ENCODE results near the gene ST3GAL6.

ST3GAL6 gene

DNA sequence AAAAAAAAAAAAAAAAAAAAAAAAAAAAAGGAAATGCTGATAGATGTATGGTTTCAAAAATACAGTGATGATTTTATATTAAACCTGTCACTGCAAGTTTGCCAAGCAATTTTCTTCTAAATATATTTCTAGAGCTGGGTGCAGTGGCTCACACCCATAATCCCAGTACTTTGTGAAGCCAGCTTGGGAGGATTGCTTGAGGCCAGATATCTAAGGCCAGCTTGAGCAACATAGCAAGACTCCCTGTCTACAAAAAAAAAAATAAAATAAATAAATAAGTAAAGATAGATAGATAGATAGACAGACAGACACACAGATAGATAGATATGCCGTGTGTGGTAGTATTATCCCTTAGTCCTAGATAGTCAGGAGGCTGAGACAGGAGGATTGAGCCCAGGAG, 41.4 kb upstream of the ST3GAL6 start:
- Histone ChIP-seq H2BK5ac (ENCODE audit: low read length) (no peak overlapping the region), H3K4ac (ENCODE audit: low read length) (no peak overlapping the region), H3K36me3 (replicated peaks in 1 of 2; ENCODE audit: control insufficient read depth in 2 of 2, insufficient read depth in 2 of 2, low read length in 2 of 2) (no peaks in the 10 kb centered on the region), H3K4me1 (ENCODE audit: control insufficient read depth in 2 of 2, insufficient read depth in 1 of 2, low read depth in 1 of 2, low read length in 2 of 2) (no peaks in the 10 kb centered on the region), H3K4me2 (ENCODE audit: insufficient read depth, low read length, poor library complexity, severe bottlenecking) (no peak overlapping the region), H3K9ac (ENCODE audit: low read depth, low read length, poor library complexity) (no peak overlapping the region), H2BK12ac (ENCODE audit: low read length) (no peak overlapping the region), H2AFZ (ENCODE audit: low read length) (no peak overlapping the region), H3K79me1 (ENCODE audit: low read depth, low read length) (no peaks in the 10 kb centered on the region), H2AK5ac (ENCODE audit: low read depth, low read length) (no peak overlapping the region), H3K9me3 (replicated peaks in 1 of 2; ENCODE audit: control insufficient read depth in 2 of 2, insufficient read depth in 1 of 2, low read depth in 1 of 2, low read length in 2 of 2) (no peaks in the 10 kb centered on the region), H2BK120ac (ENCODE audit: low read depth, low read length) (no peak overlapping the region), H4K91ac (ENCODE audit: low read depth, low read length, poor library complexity) (no peak overlapping the region), H3K23ac (ENCODE audit: low read depth, low read length, poor library complexity) (no peak overlapping the region), H3K18ac (ENCODE audit: low read length) (no peak overlapping the region), H3K27ac (replicated peaks; ENCODE audit: low read length) (no peak overlapping the region), H2BK15ac (ENCODE audit: low read length) (no peak overlapping the region), H3K4me3 (ENCODE audit: low read length in 2 of 2) (no peak overlapping the region), H3K27me3 (ENCODE audit: control insufficient read depth in 3 of 3, insufficient read depth in 3 of 3, low read depth in 1 of 3, low read length in 3 of 3) (no peaks in the 10 kb centered on the region), H3K14ac (ENCODE audit: low read length) (no peak overlapping the region), H4K8ac (ENCODE audit: low read depth, low read length) (no peak overlapping the region)
- no CpG with 5 or more reads among the region's 1 CpG for WGBS, 2 donors (ENCODE audit: extremely low coverage in 2 of 2, insufficient read length in 2 of 2, insufficient replicate concordance in 1 of 2)
- DNase-seq (ENCODE audit: low spot score), result no peak

DNA sequence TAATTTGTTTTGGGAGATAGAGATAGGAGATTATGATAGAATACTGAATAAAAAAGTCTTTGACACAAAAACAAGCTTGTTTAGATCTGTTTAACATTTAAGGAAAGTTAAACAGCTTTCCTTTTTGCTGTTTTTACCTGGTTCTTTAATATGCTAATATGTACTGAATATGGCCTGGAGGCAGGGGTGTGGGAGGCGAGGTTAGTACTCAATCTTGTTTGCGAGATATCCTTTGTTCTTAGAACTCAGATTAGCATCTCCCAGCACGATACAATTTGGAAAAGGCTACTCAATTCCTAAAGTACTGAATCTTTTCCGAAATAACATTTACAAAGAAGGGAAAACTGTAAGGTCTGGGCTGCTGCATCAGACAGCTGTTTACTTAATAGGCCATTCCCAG, 40.8 kb upstream of the ST3GAL6 start:
- H3K27me3 ChIP-seq (ENCODE audit: control insufficient read depth in 3 of 3, insufficient read depth in 3 of 3, low read depth in 1 of 3, low read length in 3 of 3), result no peaks in the 10 kb centered on the region
- H3K4ac ChIP-seq (ENCODE audit: low read length), result no peak overlapping the region
- H3K4me3 ChIP-seq (ENCODE audit: low read length in 2 of 2), result no peak overlapping the region
- H2BK120ac ChIP-seq (ENCODE audit: low read depth, low read length), result no peak overlapping the region
- no peak overlapping the region for H3K14ac ChIP-seq (ENCODE audit: low read length)
- WGBS, 2 donors (ENCODE audit: extremely low coverage in 2 of 2, insufficient read length in 2 of 2, insufficient replicate concordance in 1 of 2), result no CpG with 5 or more reads among the region's 4 CpGs
- no peaks in the 10 kb centered on the region for H3K36me3 ChIP-seq (replicated peaks in 1 of 2; ENCODE audit: control insufficient read depth in 2 of 2, insufficient read depth in 2 of 2, low read length in 2 of 2)
- H2AK5ac ChIP-seq (ENCODE audit: low read depth, low read length), result no peak overlapping the region
- H3K9ac ChIP-seq (ENCODE audit: low read depth, low read length, poor library complexity), result no peak overlapping the region
- no peak overlapping the region for H3K23ac ChIP-seq (ENCODE audit: low read depth, low read length, poor library complexity)
- no peak overlapping the region for H4K91ac ChIP-seq (ENCODE audit: low read depth, low read length, poor library complexity)
- no peak overlapping the region for H2BK15ac ChIP-seq (ENCODE audit: low read length)
- DNase-seq (ENCODE audit: low spot score), result no peak
- H4K8ac ChIP-seq (ENCODE audit: low read depth, low read length), result no peak overlapping the region
- H3K79me1 ChIP-seq (ENCODE audit: low read depth, low read length), result no peaks in the 10 kb centered on the region
- no peak overlapping the region for H2AFZ ChIP-seq (ENCODE audit: low read length)
- H3K4me1 ChIP-seq (ENCODE audit: control insufficient read depth in 2 of 2, insufficient read depth in 1 of 2, low read depth in 1 of 2, low read length in 2 of 2), result no peaks in the 10 kb centered on the region
- H2BK12ac ChIP-seq (ENCODE audit: low read length), result no peak overlapping the region
- H3K18ac ChIP-seq (ENCODE audit: low read length), result no peak overlapping the region
- H3K9me3 ChIP-seq (replicated peaks in 1 of 2; ENCODE audit: control insufficient read depth in 2 of 2, insufficient read depth in 1 of 2, low read depth in 1 of 2, low read length in 2 of 2), result no peaks in the 10 kb centered on the region
- H2BK5ac ChIP-seq (ENCODE audit: low read length), result no peak overlapping the region
- H3K4me2 ChIP-seq (ENCODE audit: insufficient read depth, low read length, poor library complexity, severe bottlenecking), result no peak overlapping the region
- H3K27ac ChIP-seq (replicated peaks; ENCODE audit: low read length), result no peak overlapping the region

DNA sequence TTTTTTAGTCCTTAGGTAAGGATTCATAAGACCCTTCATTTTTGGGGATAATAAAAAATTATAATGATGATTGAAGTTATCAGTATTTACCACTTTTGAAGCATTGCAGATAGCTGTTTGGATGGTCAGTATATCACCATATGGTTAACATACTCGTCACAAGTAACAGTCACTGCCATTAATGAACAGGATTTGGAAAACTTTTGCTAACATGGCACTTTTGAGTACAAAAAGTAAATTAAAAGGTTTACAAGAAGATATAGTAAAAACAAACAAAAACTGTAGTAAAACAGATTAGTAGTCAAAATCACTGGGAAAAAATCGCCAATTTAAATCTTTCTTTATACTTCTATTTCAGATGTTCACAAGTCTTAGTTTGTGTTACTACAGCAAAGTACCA, 37.8 kb upstream of the ST3GAL6 start:
- Histone ChIP-seq H3K9ac (ENCODE audit: low read depth, low read length, poor library complexity) (no peak overlapping the region), H4K8ac (ENCODE audit: low read depth, low read length) (no peak overlapping the region), H2BK120ac (ENCODE audit: low read depth, low read length) (no peak overlapping the region), H3K9me3 (replicated peaks in 1 of 2; ENCODE audit: control insufficient read depth in 2 of 2, insufficient read depth in 1 of 2, low read depth in 1 of 2, low read length in 2 of 2) (no peaks in the 10 kb centered on the region), H3K18ac (ENCODE audit: low read length) (no peak overlapping the region), H3K4ac (ENCODE audit: low read length) (no peak overlapping the region), H2BK12ac (ENCODE audit: low read length) (no peak overlapping the region), H3K27ac (replicated peaks; ENCODE audit: low read length) (no peak overlapping the region), H3K79me1 (ENCODE audit: low read depth, low read length) (no peaks in the 10 kb centered on the region), H2AK5ac (ENCODE audit: low read depth, low read length) (no peak overlapping the region), H3K4me2 (ENCODE audit: insufficient read depth, low read length, poor library complexity, severe bottlenecking) (no peak overlapping the region), H2BK5ac (ENCODE audit: low read length) (no peak overlapping the region), H2AFZ (ENCODE audit: low read length) (no peak overlapping the region), H3K4me3 (ENCODE audit: low read length in 2 of 2) (no peak overlapping the region), H3K14ac (ENCODE audit: low read length) (no peak overlapping the region), H3K27me3 (ENCODE audit: control insufficient read depth in 3 of 3, insufficient read depth in 3 of 3, low read depth in 1 of 3, low read length in 3 of 3) (no peaks in the 10 kb centered on the region), H4K91ac (ENCODE audit: low read depth, low read length, poor library complexity) (no peak overlapping the region), H3K23ac (ENCODE audit: low read depth, low read length, poor library complexity) (no peak overlapping the region), H3K36me3 (replicated peaks in 1 of 2; ENCODE audit: control insufficient read depth in 2 of 2, insufficient read depth in 2 of 2, low read length in 2 of 2) (no peaks in the 10 kb centered on the region), H2BK15ac (ENCODE audit: low read length) (no peak overlapping the region), H3K4me1 (ENCODE audit: control insufficient read depth in 2 of 2, insufficient read depth in 1 of 2, low read depth in 1 of 2, low read length in 2 of 2) (no peaks in the 10 kb centered on the region)
- WGBS, 2 donors (ENCODE audit: extremely low coverage in 2 of 2, insufficient read length in 2 of 2, insufficient replicate concordance in 1 of 2), result no CpG with 5 or more reads among the region's 2 CpGs
- no peak for DNase-seq (ENCODE audit: low spot score)

DNA sequence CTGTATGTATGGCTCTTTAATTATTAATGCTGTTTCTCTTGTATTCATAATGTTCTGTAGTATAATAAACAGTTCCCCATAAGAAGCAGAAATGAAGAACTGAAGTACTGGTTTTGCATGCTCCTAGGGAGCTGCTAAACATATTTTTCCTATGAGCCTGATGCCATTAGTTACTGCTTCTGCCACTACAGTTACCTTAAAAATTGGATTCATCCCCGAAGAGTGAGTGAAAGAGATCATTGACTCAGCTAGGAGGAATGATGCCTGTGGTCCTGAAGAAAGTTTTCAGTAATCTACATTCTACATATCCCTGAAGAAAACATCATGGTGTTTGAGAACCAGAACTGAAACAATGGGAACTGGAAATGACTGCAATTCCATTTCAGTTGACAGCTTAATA, 37.1 kb upstream of the ST3GAL6 start:
- no peak overlapping the region for H3K4ac ChIP-seq (ENCODE audit: low read length)
- no peak overlapping the region for H2BK120ac ChIP-seq (ENCODE audit: low read depth, low read length)
- no peak overlapping the region for H3K14ac ChIP-seq (ENCODE audit: low read length)
- H3K27me3 ChIP-seq (ENCODE audit: control insufficient read depth in 3 of 3, insufficient read depth in 3 of 3, low read depth in 1 of 3, low read length in 3 of 3), result no peaks in the 10 kb centered on the region
- no peaks in the 10 kb centered on the region for H3K36me3 ChIP-seq (replicated peaks in 1 of 2; ENCODE audit: control insufficient read depth in 2 of 2, insufficient read depth in 2 of 2, low read length in 2 of 2)
- H3K18ac ChIP-seq (ENCODE audit: low read length), result no peak overlapping the region
- H3K27ac ChIP-seq (replicated peaks; ENCODE audit: low read length), result no peak overlapping the region
- H2BK15ac ChIP-seq (ENCODE audit: low read length), result no peak overlapping the region
- H2AFZ ChIP-seq (ENCODE audit: low read length), result no peak overlapping the region
- no peak overlapping the region for H2BK5ac ChIP-seq (ENCODE audit: low read length)
- H3K79me1 ChIP-seq (ENCODE audit: low read depth, low read length), result no peaks in the 10 kb centered on the region
- no peak overlapping the region for H3K4me3 ChIP-seq (ENCODE audit: low read length in 2 of 2)
- no peak overlapping the region for H2BK12ac ChIP-seq (ENCODE audit: low read length)
- H2AK5ac ChIP-seq (ENCODE audit: low read depth, low read length), result no peak overlapping the region
- no peaks in the 10 kb centered on the region for H3K9me3 ChIP-seq (replicated peaks in 1 of 2; ENCODE audit: control insufficient read depth in 2 of 2, insufficient read depth in 1 of 2, low read depth in 1 of 2, low read length in 2 of 2)
- H4K8ac ChIP-seq (ENCODE audit: low read depth, low read length), result no peak overlapping the region
- no peak overlapping the region for H4K91ac ChIP-seq (ENCODE audit: low read depth, low read length, poor library complexity)
- no CpG with 5 or more reads among the region's 1 CpG for WGBS, 2 donors (ENCODE audit: extremely low coverage in 2 of 2, insufficient read length in 2 of 2, insufficient replicate concordance in 1 of 2)
- H3K4me2 ChIP-seq (ENCODE audit: insufficient read depth, low read length, poor library complexity, severe bottlenecking), result no peak overlapping the region
- H3K4me1 ChIP-seq (ENCODE audit: control insufficient read depth in 2 of 2, insufficient read depth in 1 of 2, low read depth in 1 of 2, low read length in 2 of 2), result no peaks in the 10 kb centered on the region
- no peak overlapping the region for H3K23ac ChIP-seq (ENCODE audit: low read depth, low read length, poor library complexity)
- no peak overlapping the region for H3K9ac ChIP-seq (ENCODE audit: low read depth, low read length, poor library complexity)
- DNase-seq (ENCODE audit: low spot score), result no peak

Data from neuronal stem cell (in vitro differentiated cells).